Astrocyte of the spinal cord (primary cell): Measurements from ENCODE around the gene BMPR1B.
A peak's percentile ranks its signal among the peaks of the same experiment; 100 is the strongest.

Experiments used
- DNase-seq: peaks from one replicate; pipeline ENCODE4 v3.0.0; 2011; ENCODE audit warnings: low read depth, low spot score
- H3K4me3 ChIP-seq: 2 replicates; pipeline ENCODE4 v1.5.1; 2011; ENCODE audit warnings: low read depth, mild to moderate bottlenecking, low read length, moderate library complexity
- CTCF ChIP-seq: IDR thresholded peaks from 2 replicates; pipeline ENCODE4 v1.5.1; 2012; ENCODE audit warnings: low read depth, mild to moderate bottlenecking, low read length, inconsistent platforms
- in situ Hi-C: cut with HindIII; loops from 2 replicates; pipeline ENCODE4 v1.10.0; 2017; ENCODE audit warnings: low sequenced_read_pairs

BMPR1B gene

DNA sequence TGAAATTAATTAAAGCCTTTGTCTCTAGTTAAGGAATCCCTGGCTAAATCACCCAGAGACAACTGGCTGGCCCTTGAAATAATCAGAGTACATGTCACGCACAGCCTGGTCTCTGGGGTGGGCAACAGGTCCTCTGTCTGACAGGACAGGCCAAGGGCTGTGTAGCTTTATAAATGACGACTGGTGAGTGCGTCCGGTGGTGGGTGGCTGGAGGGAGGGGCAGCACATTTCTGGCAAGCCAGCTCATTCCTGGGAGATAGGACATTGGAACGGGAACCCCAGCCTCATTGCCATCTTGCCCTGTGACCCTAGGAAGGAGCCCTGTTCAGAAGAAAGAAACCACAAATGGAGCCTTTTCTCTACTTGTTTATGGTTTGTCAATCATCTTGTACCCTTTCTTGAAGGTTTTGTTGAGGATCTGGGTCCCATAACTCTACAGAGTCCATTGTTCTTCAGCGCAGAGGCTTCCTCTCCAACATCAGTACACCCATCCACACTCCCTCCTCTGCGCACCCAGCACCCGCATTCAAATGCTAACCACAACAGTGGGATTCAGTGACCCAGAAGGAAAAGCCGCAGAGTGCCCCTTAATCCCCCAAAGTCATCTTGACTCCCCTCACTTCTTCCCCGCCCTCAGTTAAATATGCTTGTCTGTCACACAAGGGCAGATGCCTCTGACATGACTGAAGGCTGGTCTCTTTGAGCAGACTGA lies 422.9 kb downstream of the BMPR1B start:
- DNase-seq, result no peak
- no peak for TF ChIP-seq CTCF
- in situ Hi-C loops, result no loop called here
- H3K4me3 ChIP-seq, result no peak overlapping the region

DNA sequence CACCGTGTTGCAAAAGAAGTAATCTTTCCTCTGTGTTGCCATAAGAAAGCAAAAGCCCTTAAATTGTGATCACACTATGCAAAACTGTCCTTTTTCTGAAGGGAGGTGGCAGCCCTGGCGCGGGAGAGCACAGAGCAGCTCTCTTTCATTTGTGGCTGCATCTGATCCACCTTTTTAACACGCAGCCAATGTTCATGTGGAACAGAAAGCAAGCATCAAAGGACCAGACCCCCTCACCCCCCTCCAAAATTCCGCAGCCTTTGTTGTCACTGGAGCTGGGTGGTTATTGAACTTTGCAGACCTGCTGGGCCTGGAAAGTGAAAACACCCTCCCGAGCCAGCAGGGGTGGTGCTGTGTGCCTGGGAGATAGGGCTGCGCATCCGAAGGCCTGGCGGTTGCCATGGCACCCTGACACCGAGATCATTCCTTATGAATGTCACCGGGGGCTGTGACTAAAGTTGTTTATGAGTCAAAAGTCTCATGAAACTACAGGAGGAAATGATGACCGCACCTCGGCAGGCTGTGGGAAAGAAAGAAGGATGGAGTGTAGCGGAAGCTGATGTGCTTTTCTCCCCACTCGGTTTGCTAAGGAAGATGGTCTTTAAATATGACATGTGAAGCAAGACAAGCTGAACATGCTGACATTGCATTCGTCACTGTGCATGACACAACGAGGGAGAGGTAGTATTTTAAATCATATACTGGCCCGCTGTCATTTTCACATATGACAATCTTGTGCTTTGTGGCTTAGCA lies 423.7 kb downstream of the BMPR1B start:
- TF ChIP-seq CTCF, result peak; percentile 30
- no peak overlapping the region for H3K4me3 ChIP-seq
- in situ Hi-C loops, result no loop called here
- peak; percentile 80 for DNase-seq

- no peak for TF ChIP-seq CTCF
- H3K4me3 ChIP-seq, result no peak overlapping the region
- in situ Hi-C loops, result no loop called here
- no peak for DNase-seq
Observed at GRCh38 chr4:95181996-95182306, 424.2 kb downstream of the BMPR1B start.

DNA sequence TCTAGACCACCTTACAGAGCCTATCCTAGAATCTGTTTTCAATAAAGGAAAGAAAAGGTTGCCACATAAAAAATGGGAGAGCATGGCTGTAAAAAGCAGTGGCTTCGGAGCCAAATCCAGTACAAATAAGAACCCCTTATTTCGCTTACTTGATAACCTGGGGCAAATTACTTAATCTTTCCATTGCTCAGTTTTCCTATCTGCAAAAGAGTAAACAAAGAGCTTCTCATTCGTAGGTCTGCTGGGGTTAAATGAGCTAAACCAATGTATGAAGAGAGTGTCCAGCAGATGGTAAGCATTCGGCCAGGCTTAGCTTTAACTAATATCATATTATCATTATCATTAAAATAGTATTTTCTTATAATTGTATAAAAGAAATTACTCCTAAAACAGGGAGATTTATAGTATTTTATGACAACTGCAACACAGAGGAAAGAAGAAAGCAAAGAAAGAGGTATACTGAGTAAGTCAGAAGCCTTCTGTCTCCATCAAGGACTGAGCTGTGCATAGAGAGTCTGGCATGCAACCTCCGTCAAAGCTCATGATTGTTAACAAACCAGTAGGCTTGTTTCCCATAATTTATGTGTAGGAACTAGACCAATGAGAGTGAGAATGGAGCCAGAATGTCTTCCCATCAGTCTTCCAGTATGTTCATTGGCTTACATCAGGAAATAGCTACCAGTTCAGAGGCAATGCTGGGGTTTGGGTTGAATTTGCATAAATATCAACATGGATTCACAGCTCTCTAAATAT lies 426.1 kb downstream of the BMPR1B start:
- no peak for TF ChIP-seq CTCF
- H3K4me3 ChIP-seq, result no peak overlapping the region
- no peak for DNase-seq
- in situ Hi-C loops, result no loop called here

- no peak overlapping the region for H3K4me3 ChIP-seq
- in situ Hi-C loops, result no loop called here
- TF ChIP-seq CTCF, result no peak
- DNase-seq, result no peak
Observed at GRCh38 chr4:95186666-95187065, 428.9 kb downstream of the BMPR1B start.

DNA sequence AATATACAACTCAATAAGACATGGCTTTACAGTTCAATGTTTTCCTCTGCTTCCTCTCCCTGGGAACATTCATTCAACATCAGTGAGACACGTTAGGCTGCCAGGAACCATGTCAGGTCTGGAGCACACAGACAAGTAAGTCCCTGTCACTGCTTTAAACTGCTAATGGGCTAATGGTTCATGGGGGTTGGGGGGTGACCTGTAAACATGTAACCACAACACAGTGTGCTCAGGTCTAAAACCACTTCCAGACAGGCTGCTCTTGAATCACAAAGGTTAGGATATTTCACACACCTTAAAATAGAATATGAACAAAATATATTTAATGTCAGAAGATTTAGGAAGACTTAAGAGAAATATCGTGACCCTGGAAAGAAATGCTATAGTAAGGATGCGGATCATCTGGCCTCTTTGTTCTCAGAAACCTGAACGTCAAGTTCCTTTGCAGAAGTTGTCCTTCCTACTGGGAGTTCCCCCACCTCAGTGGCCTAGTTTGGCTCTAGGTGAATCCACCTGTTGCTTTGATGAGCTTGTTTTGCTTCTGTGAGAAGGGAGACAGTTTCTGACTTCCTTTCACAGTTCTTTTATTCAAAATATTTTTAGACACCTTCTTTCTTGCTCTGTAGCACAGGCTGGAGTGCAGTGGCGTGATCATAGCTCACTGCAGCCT lies 431.1 kb downstream of the BMPR1B start:
- DNase-seq, result no peak
- in situ Hi-C loops, result no loop called here
- H3K4me3 ChIP-seq, result no peak overlapping the region
- no peak for TF ChIP-seq CTCF
